Psoas muscle (tissue), 8 donors: ENCODE data around the gene ESPL1. TPM values are rescaled to one million over a fixed set of nuclear protein-coding genes. Genes with fewer than 3 reads are reported as not detected.

Experiments
- ATAC-seq, 4 donors: fragments of 200-7000 bp; cut with Tn5 transposase; one replicate each; pipeline ENCODE4 v1.9.1; 2020; ENCODE audit warnings: moderate library complexity in 3 of 4, mild to moderate bottlenecking in 2 of 4
- DNase-seq, 2 donors: peaks; one replicate each; pipeline ENCODE4 v3.0.0-alpha.2; 2020
- H3K27ac ChIP-seq: fragments of 200-600 bp; one replicate; pipeline ENCODE4 v1.8.0; 2022
- H3K27me3 ChIP-seq, 3 donors: fragments of 200-600 bp in 1 of 3; one replicate each; pipeline versions ENCODE4 v1.6.1 to v1.8.0; 2013 to 2022; ENCODE audit warnings: low read length in 2 of 3, mild to moderate bottlenecking in 2 of 3, moderate library complexity in 1 of 3; ENCODE audit not compliant: insufficient read depth in 3 of 3
- H3K36me3 ChIP-seq, 2 donors: fragments of 200-600 bp in 1 of 2; one replicate each; pipeline versions ENCODE4 v1.6.1 to v1.8.0; 2013 to 2022; ENCODE audit warnings: low read depth in 1 of 2, mild to moderate bottlenecking in 1 of 2, moderate library complexity in 1 of 2; ENCODE audit not compliant: insufficient read depth in 1 of 2
- H3K4me1 ChIP-seq: fragments of 200-600 bp; one replicate; pipeline ENCODE4 v1.8.0; 2022
- H3K4me3 ChIP-seq: fragments of 200-600 bp; one replicate; pipeline ENCODE4 v1.8.0; 2022; ENCODE audit warnings: mild to moderate bottlenecking
- H3K9me3 ChIP-seq: fragments of 200-600 bp; one replicate; pipeline ENCODE4 v1.8.0; 2022
- CTCF ChIP-seq: fragments of 200-600 bp; IDR thresholded peaks from one replicate; pipeline ENCODE4 v1.8.0; 2022; ENCODE audit warnings: antibody characterized with exemption
- whole genome bisulfite sequencing, 3 donors: extraction: QIAGEN DNeasy Blood & Tissue Kit; methylation state at CpG; one replicate each; pipeline versions ENCODE4 v1.1.6 to v1.1.7; 2013; 5-methylcytosine and 5-hydroxymethylcytosine counted together
- intact Hi-C, 2 donors: fragments of 100-400 bp; cut with DNase I; formaldehyde crosslinking; loops; one replicate each; pipeline versions ENCODE4 v1.11.0 to v1.14.2; 2022
- polyA plus RNA-seq, 3 donors: library from polyadenylated mRNA; stranded (reverse); fragments of 200-250 nt; gene quantifications; one replicate each; pipeline ENCODE4 v1.2.3, GENCODE V29; 2013
- total RNA-seq, 4 donors: library from RNA; stranded (reverse); fragmentation: NEBNext Ultra II Directional in 2 of 4; extraction: Animal tissue kit (Norgen Biotek cat#: 25700) in 2 of 4; gene quantifications; one replicate each; pipeline versions ENCODE4 v1.2.1 to v1.2.4, GENCODE V29; 2021 to 2023
- donor health status: healthy with polysubstance abuse.
- donor health status: DM: no; HTN: no; CAD: no; lungs with moderate emphysema.
- donor health status: Bipolar disorder and iron deficiency.
- donor health status: healthy.
- donor health status: DM: yes; HTN: yes; CAD: no.
- donor health status: DM: no; HTN: no; CAD: no.
- donor health status: DM: no; HTN: no; CAD: no.
- donor health status: DM: yes; HTN: yes; CAD: no.

Gene ESPL1
- total and polyA plus RNA-seq, 7 donors, result 0.03 to 0.48 (median 0.30) TPM; not detected in 2

- H3K27me3 ChIP-seq, result no peaks in the 10 kb centered on the region
- H3K4me1 ChIP-seq, result peaks cover 34% of the 10 kb centered on the region
- peaks cover 3 to 56% of the 10 kb centered on the region in 2 donors for H3K36me3 ChIP-seq
- DNase-seq, result peak; percentile 88 to 93
- TF ChIP-seq CTCF, result no peak
- peak; percentile 78 to 86 (median 82) for ATAC-seq
- no peaks in the 10 kb centered on the region for H3K9me3 ChIP-seq
- H3K4me3 ChIP-seq, result peak within 1 kb of the TSS; percentile 95
- 1 to 2% (median 1%) methylated on average over 51 of the region's 51 CpGs for WGBS, 3 donors
- H3K27ac ChIP-seq, result peak within 1 kb of the TSS; percentile 77
- intact Hi-C loops, result loop anchor here in 1 of 2 donors (2.0 kb wide), 1 partner anchor 21 kb away; the partner anchor contains the start of gene AAAS
Observed at GRCh38 chr12:53299454-53300180, 31.5 kb downstream of the ESPL1 start, which contains the start of gene MYG1. Gene MYG1 (plus strand): TSS chr12:53299695. CDS start chr12:53299738, 43 bp downstream.

- 1 to 4% (median 3%) methylated on average over 12 of the region's 12 CpGs for WGBS, 3 donors
- TF ChIP-seq CTCF, result no peak
- peak overlapping the region; percentile 95 for H3K4me3 ChIP-seq
- ATAC-seq, result peak in 1 of 4 donors; percentile 7
- H3K4me1 ChIP-seq, result peaks cover 34% of the 10 kb centered on the region
- peaks cover 3 to 58% of the 10 kb centered on the region in 2 donors for H3K36me3 ChIP-seq
- intact Hi-C loops, result no loop called here
- no peaks in the 10 kb centered on the region for H3K27me3 ChIP-seq
- no peaks in the 10 kb centered on the region for H3K9me3 ChIP-seq
- no peak for DNase-seq
- peak overlapping the region; percentile 77 for H3K27ac ChIP-seq
Observed at GRCh38 chr12:53300187-53300586, 32.1 kb downstream of the ESPL1 start.

GRCh38 chr12:53302903-53303302 is 34.8 kb downstream of the ESPL1 start:
- Histone ChIP-seq H3K27me3 (no peaks in the 10 kb centered on the region), H3K36me3 (peaks cover 8 to 70% of the 10 kb centered on the region in 2 donors), H3K9me3 (no peaks in the 10 kb centered on the region), H3K4me3 (no peak overlapping the region), H3K4me1 (peaks cover 17% of the 10 kb centered on the region), H3K27ac (no peak overlapping the region)
- DNase-seq, result peak in 1 of 2 donors; percentile 39
- 80 to 84% (median 82%) methylated on average over 5 of the region's 5 CpGs for WGBS, 3 donors
- intact Hi-C loops, result no loop called here
- no peak for ATAC-seq
- TF ChIP-seq CTCF, result no peak

GRCh38 chr12:53306826-53307225 is 38.7 kb downstream of the ESPL1 start:
- no peaks in the 10 kb centered on the region for H3K9me3 ChIP-seq
- no peaks in the 10 kb centered on the region for H3K4me1 ChIP-seq
- WGBS, 3 donors, result 89 to 94% (median 91%) methylated on average over 10 of the region's 10 CpGs
- H3K27ac ChIP-seq, result no peak overlapping the region
- ATAC-seq (no peak), DNase-seq (no peak)
- no peaks in the 10 kb centered on the region for H3K27me3 ChIP-seq
- intact Hi-C loops, result no loop called here
- no peak overlapping the region for H3K4me3 ChIP-seq
- peaks cover 14 to 85% of the 10 kb centered on the region in 2 donors for H3K36me3 ChIP-seq
- TF ChIP-seq CTCF, result no peak
